Measurements from ENCODE around the gene UMAD1.
"Not testable (repeated sequence)": the region's sequence is repeated elsewhere in the genome, so short reads cannot be mapped to it uniquely, and the experiment has no call there.

The UMAD1 gene

GRCh38 chr7:7795630-7796121, 155.1 kb downstream of the UMAD1 start:
- CTCF ChIA-PET = interaction anchor here (1.3 kb wide), 1 partner anchor 15 kb away, joined by 5 read pairs; no protein-coding TSS in a partner anchor
- TF ChIP-seq CTCF (IDR thresholded peaks at IDR 0.05; ENCODE audit: control extremely low read depth, extremely low read depth, low read depth, missing control alignments) = no peak
- POLR2A ChIA-PET = no interaction called here
- no peak for DNase-seq (ENCODE audit: extremely low spot score)

GRCh38 chr7:7798510-7798909, 158.0 kb downstream of the UMAD1 start:
- no peak for TF ChIP-seq CTCF (IDR thresholded peaks at IDR 0.05; ENCODE audit: control extremely low read depth, extremely low read depth, low read depth, missing control alignments)
- DNase-seq (ENCODE audit: extremely low spot score) = no peak
- POLR2A ChIA-PET = no interaction called here
- CTCF ChIA-PET = interaction anchor here (2.4 kb wide), 1 partner anchor 8 kb away, joined by 9 read pairs; no protein-coding TSS in a partner anchor

DNA sequence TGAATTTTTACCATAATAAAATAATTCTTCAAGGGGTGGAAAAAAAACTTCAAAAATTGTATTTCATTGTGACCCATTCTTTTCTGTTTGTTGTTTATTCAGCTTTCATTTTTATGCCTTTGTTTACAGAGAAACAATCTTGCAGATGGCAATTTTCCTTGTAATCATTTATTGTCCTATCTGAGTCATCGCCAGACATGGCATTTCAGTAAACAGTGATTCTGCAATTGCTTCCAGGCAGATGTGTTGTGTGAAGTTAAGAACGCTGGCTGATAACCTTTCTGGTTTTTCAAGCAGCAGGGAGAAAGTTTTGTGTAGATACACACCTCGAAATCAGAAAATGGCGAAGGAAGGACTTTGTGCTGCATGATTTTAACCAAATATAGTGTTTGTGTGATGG, 158.6 kb downstream of the UMAD1 start:
- POLR2A ChIA-PET = no interaction called here
- no peak for DNase-seq (ENCODE audit: extremely low spot score)
- TF ChIP-seq CTCF (IDR thresholded peaks at IDR 0.05; ENCODE audit: control extremely low read depth, extremely low read depth, low read depth, missing control alignments) = no peak
- CTCF ChIA-PET = no interaction called here

DNA sequence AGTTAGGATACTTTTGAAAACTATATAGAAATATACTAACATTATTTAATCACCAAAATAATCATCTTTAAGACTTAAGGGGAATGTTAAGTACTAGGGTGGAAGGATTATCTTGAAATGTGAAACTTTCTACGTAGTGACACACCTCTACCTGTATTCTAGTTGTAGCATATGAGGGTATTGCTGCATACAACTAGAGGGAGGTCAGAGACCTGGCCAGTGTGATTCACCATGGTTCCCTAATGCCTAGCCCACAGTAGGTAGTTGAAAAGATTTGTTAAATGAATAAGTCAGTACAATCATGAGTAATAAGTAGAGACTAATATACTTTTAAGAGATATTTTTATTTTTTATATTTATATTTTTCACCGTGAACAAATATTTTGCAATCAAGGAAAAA, 162.0 kb downstream of the UMAD1 start:
- no peak for TF ChIP-seq CTCF (IDR thresholded peaks at IDR 0.05; ENCODE audit: control extremely low read depth, extremely low read depth, low read depth, missing control alignments)
- ChIA-PET CTCF (no interaction called here), POLR2A (no interaction called here)
- no peak for DNase-seq (ENCODE audit: extremely low spot score)

GRCh38 chr7:7803715-7804178, 163.2 kb downstream of the UMAD1 start:
- ChIA-PET POLR2A (no interaction called here), CTCF (interaction anchor here (0.6 to 1.5 kb wide), 2 partner anchors 10 to 12 kb away, joined by 3 to 5 read pairs; no protein-coding TSS in a partner anchor)
- DNase-seq (ENCODE audit: extremely low spot score) = no peak
- no peak for TF ChIP-seq CTCF (IDR thresholded peaks at IDR 0.05; ENCODE audit: control extremely low read depth, extremely low read depth, low read depth, missing control alignments)

DNA sequence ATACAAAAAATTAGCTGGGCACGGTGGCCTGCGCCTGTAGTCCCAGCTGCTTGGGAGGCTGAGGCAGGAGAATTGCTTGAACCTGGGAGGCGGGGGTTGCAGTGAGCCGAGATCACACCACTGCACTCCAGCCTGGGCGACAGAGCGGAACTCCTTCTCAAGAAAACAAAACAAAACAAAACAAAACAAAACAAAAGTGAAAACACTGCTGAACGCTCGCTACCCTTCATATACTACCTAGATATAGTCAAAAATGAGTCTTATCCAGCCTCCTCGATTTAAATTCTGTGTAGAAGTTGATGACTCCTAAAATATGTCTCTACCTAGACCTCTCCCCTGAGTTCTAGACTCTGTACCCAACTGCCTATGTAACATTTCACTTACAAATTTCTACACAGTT, 164.3 kb downstream of the UMAD1 start:
- POLR2A ChIA-PET; DNase-seq (ENCODE audit: extremely low spot score): not testable (repeated sequence)
- CTCF ChIA-PET = interaction anchor here (1.5 kb wide), 1 partner anchor 11 kb away, joined by 5 read pairs; no protein-coding TSS in a partner anchor

DNA sequence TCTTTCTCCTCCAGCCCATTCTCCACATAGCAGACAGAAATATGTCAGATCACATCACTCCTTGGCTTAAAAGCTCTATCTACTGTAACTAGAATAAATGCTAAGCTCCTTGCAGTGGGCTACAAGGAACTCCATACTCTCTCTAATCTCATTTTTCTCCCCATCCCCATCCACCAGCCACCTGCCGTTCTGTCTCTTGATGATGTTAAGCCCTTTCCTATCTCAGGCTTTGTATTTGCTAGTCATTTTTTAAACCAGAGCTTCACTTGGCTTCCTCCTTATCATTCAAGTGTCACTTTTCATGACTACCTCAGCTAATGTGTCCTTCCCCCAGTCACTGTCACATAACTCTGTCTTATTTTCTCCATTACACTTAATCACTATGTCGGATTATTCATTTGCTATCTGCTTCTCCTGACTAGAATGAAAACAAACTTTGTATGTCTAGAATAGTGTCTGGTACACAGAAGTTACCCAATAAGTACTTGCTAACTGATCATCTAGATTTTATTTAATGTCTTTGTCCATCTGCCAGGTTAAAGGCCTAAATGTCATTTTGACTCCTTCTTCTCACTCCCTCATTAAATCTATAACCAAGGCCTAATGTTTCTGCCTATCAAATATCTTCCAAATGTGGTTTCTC, 165.1 kb downstream of the UMAD1 start:
- ChIA-PET POLR2A (no interaction called here), CTCF (interaction anchor here (1.6 to 1.8 kb wide), 2 partner anchors 8 to 12 kb away, joined by 5 to 9 read pairs; no protein-coding TSS in a partner anchor)
- TF ChIP-seq CTCF (IDR thresholded peaks at IDR 0.05; ENCODE audit: control extremely low read depth, extremely low read depth, low read depth, missing control alignments) = no peak
- DNase-seq (ENCODE audit: extremely low spot score) = no peak
